MM.1S (cell line): ENCODE measurements around the gene ZNF710.
A peak's percentile ranks its signal among the peaks of the same experiment; 100 is the strongest.

Experiments
- DNase-seq: peaks from one replicate; pipeline ENCODE4 v3.0.0-alpha.2; 2015
- H2AFZ ChIP-seq: fragments of 300-600 bp; sonication (generic); 2 replicates; pipeline ENCODE4 v1.6.0; 2016; ENCODE audit warnings: antibody characterized with exemption, low read length
- H3F3A ChIP-seq: fragments of 300-600 bp; sonication (generic); 2 replicates; pipeline ENCODE4 v1.6.1; 2016; ENCODE audit warnings: mild to moderate bottlenecking, antibody characterized with exemption, low read length, moderate library complexity, mixed read lengths; ENCODE audit not compliant: insufficient read depth
- H3K27ac ChIP-seq: fragments of 300-600 bp; sonication (generic); 2 replicates; pipeline ENCODE4 v1.5.1; 2016; ENCODE audit warnings: mild to moderate bottlenecking, low read length
- H3K27me3 ChIP-seq: fragments of 300-600 bp; sonication (generic); replicated peaks from 2 replicates; pipeline ENCODE4 v1.6.0; 2016; ENCODE audit warnings: low read length; ENCODE audit not compliant: insufficient read depth
- H3K36me3 ChIP-seq: fragments of 300-600 bp; sonication (generic); replicated peaks from 2 replicates; pipeline ENCODE4 v1.6.1; 2016; ENCODE audit warnings: mild to moderate bottlenecking, low read length, mixed read lengths; ENCODE audit not compliant: insufficient read depth
- H3K4me1 ChIP-seq: fragments of 300-600 bp; sonication (generic); 2 replicates; pipeline ENCODE4 v1.6.1; 2016; ENCODE audit warnings: low read length, mixed read lengths
- H3K4me2 ChIP-seq: fragments of 300-600 bp; sonication (generic); 2 replicates; pipeline ENCODE4 v1.6.0; 2016; ENCODE audit warnings: low read depth, low read length
- H3K4me3 ChIP-seq: fragments of 300-600 bp; sonication (generic); 2 replicates; pipeline ENCODE4 v1.5.1; 2016; ENCODE audit warnings: low read length, mixed read lengths
- H3K79me2 ChIP-seq: fragments of 300-600 bp; sonication (generic); 2 replicates; pipeline ENCODE4 v1.6.1; 2016; ENCODE audit warnings: mixed run types, low read length, mixed read lengths
- H3K9ac ChIP-seq: fragments of 300-600 bp; sonication (generic); 2 replicates; pipeline ENCODE4 v1.6.1; 2016; ENCODE audit warnings: low read length, mixed read lengths
- H3K9me2 ChIP-seq: fragments of 300-600 bp; sonication (generic); replicated peaks from 2 replicates; pipeline ENCODE4 v1.6.1; 2016; ENCODE audit warnings: mild to moderate bottlenecking, low read length, mixed read lengths; ENCODE audit not compliant: insufficient read depth
- H3K9me3 ChIP-seq: fragments of 300-600 bp; sonication (generic); replicated peaks from 2 replicates; pipeline ENCODE4 v1.6.1; 2016; ENCODE audit warnings: mild to moderate bottlenecking, low read length, mixed read lengths; ENCODE audit not compliant: insufficient read depth
- H4K20me1 ChIP-seq: fragments of 300-600 bp; sonication (generic); 2 replicates; pipeline ENCODE4 v1.6.1; 2016; ENCODE audit warnings: mild to moderate bottlenecking, low read length, moderate library complexity, mixed read lengths; ENCODE audit not compliant: insufficient read depth
- EZH2 ChIP-seq: fragments of 300-600 bp; sonication (generic); optimal IDR thresholded peaks from 2 replicates; pipeline ENCODE3; 2017; ENCODE audit warnings: low read depth, mild to moderate bottlenecking, antibody characterized with exemption, low read length, mixed read lengths
- EZH2phosphoT487 ChIP-seq: fragments of 300-600 bp; sonication (generic); IDR thresholded peaks from 2 replicates; pipeline ENCODE4 v1.6.1; 2018; ENCODE audit warnings: antibody characterized with exemption, low read length
- TF ChIP-seq, protein P1 (sequence below): fragments of 300-600 bp; sonication (generic); IDR thresholded peaks from 2 replicates; pipeline ENCODE4 v1.5.1; 2016; ENCODE audit warnings: antibody characterized with exemption, low read length, mixed read lengths

ZNF710 gene

DNA sequence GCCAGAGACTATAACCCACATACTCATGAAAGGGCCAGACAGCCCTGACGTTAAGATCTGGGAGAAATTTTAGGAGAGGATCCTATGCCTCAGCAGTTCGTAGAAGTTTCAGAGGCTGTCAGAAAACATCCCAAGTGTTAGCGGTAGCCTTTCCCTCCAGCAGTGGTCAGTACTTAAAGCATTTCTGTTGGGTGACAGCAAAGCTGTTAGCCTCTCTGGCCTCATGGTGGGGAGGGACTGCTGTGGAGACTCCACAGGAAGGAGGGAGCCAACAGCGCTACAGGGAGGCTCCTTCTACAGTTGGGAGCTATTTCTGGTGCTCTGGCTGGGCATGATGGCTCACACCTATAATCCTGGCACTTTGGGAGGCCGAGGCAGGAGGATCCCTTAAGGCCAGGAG lies 73.8 kb downstream of the ZNF710 start:
- Histone ChIP-seq H3K9me2 (no peaks in the 10 kb centered on the region), H3K4me3 (peak overlapping the region; percentile 12; the same call in 1 of the 2 replicates), H3K36me3 (no peaks in the 10 kb centered on the region), H3K9ac (peak overlapping the region; percentile 76), H3F3A (peaks cover 64% of the 10 kb centered on the region), H2AFZ (no peak overlapping the region), H3K9me3 (no peaks in the 10 kb centered on the region), H3K4me1 (peaks cover 64% of the 10 kb centered on the region), H3K27ac (peak overlapping the region; percentile 97), H4K20me1 (no peaks in the 10 kb centered on the region), H3K4me2 (peak overlapping the region; percentile 74), H3K79me2 (peaks cover 12% of the 10 kb centered on the region; the same call in 1 of the 2 replicates), H3K27me3 (no peaks in the 10 kb centered on the region)
- TF ChIP-seq, protein P1, sequence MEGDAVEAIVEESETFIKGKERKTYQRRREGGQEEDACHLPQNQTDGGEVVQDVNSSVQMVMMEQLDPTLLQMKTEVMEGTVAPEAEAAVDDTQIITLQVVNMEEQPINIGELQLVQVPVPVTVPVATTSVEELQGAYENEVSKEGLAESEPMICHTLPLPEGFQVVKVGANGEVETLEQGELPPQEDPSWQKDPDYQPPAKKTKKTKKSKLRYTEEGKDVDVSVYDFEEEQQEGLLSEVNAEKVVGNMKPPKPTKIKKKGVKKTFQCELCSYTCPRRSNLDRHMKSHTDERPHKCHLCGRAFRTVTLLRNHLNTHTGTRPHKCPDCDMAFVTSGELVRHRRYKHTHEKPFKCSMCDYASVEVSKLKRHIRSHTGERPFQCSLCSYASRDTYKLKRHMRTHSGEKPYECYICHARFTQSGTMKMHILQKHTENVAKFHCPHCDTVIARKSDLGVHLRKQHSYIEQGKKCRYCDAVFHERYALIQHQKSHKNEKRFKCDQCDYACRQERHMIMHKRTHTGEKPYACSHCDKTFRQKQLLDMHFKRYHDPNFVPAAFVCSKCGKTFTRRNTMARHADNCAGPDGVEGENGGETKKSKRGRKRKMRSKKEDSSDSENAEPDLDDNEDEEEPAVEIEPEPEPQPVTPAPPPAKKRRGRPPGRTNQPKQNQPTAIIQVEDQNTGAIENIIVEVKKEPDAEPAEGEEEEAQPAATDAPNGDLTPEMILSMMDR = no peak
- no peak for TF ChIP-seq EZH2phosphoT487
- TF ChIP-seq EZH2 = no peak
- peak; percentile 17 for DNase-seq

DNA sequence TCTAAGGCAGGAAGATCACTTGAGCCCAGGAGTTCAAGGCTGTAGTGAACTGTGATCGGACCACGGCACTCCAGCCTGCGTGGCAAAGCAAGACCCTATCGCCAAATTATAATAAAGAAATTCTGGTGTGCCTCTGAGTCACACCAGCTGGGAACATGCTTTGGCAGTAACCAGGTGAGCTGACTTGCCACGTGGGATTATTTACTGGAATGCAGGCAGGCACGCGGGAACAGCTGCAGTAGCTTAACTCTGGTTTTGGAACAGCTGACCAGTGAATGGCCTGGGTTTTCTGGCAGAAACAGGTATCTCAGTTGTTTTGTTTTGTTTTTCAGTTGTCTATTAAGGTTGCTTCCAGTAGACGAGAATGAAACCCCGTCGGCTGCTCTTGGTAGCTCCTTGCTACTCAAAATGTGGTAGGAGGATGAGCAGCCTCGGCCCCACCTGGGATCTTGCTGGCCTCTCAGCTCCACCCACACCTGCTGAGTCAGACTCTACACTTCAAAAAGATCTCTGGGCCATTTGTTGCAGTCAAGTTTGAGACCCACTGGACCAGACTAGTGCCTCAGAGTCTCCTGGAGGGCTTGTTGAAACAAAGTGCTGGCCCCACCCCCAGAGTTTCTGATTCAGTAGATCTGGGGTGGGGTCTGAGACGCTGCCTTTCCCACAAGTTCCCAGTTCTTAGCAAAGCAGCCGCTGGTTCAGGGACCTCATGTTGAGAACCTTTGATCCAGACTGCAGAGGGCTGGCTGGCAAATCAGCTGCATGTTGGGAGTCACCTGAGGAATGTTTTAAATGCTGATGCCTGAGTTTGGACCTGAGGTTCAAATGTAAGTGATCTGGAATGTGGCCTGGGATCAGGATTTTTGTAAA lies 74.5 kb downstream of the ZNF710 start:
- Histone ChIP-seq H3F3A (peaks cover 57% of the 10 kb centered on the region), H3K27ac (peak overlapping the region; percentile 97), H3K4me3 (peak overlapping the region; percentile 15; the same call in 1 of the 2 replicates), H3K4me1 (peaks cover 57% of the 10 kb centered on the region), H3K36me3 (no peaks in the 10 kb centered on the region), H2AFZ (no peak overlapping the region), H3K9me3 (no peaks in the 10 kb centered on the region), H3K79me2 (peaks cover 12% of the 10 kb centered on the region; the same call in 1 of the 2 replicates), H3K9me2 (no peaks in the 10 kb centered on the region), H3K9ac (peak overlapping the region; percentile 76), H3K27me3 (no peaks in the 10 kb centered on the region), H3K4me2 (peak overlapping the region; percentile 74), H4K20me1 (no peaks in the 10 kb centered on the region)
- TF ChIP-seq EZH2 (no peak), EZH2phosphoT487 (no peak)
- DNase-seq = peak; percentile 98

DNA sequence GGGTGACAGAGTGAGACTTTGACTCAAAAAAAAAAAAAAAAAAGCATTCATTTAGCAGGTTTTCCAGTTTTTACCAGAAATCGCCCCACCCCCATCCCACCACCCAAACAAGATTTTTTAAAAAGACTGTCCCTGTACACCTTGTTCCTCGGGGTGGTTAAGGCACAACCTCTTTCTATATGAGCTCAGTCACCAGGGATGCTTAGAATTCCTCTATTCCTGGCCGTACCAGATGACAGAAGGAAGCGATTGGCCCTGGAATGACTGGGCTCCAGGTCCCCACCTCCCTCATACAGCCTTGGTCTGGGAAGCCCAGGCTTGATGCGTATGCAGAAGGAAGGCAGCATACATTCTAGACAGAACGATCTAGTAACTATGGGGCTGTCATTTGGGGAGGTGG lies 75.6 kb downstream of the ZNF710 start:
- Histone ChIP-seq H3K36me3 (no peaks in the 10 kb centered on the region), H3K4me2 (peak overlapping the region; percentile 64; the same call in 1 of the 2 replicates), H2AFZ (no peak overlapping the region), H3K9me2 (no peaks in the 10 kb centered on the region), H3K9me3 (no peaks in the 10 kb centered on the region), H3K27me3 (no peaks in the 10 kb centered on the region), H3K4me1 (peaks cover 48% of the 10 kb centered on the region), H3K9ac (no peak overlapping the region), H3K4me3 (no peak overlapping the region), H3K27ac (peak overlapping the region; percentile 97; the same call in 1 of the 2 replicates), H3F3A (peaks cover 51% of the 10 kb centered on the region), H3K79me2 (peaks cover 17% of the 10 kb centered on the region; the same call in 1 of the 2 replicates), H4K20me1 (no peaks in the 10 kb centered on the region)
- TF ChIP-seq EZH2 (no peak), EZH2phosphoT487 (no peak)
- TF ChIP-seq, protein P1 = no peak
- no peak for DNase-seq

DNA sequence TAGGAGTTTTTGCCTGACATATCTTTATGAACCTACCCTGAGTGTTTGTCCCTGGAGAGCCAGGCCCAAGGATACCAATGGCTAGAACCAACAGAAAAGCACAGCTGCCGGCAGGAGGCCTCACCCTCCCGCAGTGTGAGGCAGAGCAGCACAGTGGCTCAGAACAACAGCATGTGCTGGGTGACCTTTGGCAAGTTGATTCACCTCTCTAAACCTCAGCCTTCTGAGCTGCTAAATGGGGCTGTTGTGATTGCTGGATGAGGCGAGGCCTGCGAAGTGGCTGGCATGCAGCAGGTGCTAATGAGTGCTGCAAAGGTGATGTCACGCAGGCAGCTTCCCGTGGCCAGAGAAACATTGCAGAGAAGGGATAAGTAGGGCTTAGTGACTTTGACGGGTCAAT lies 77.8 kb downstream of the ZNF710 start:
- Histone ChIP-seq H3K4me1 (peaks cover 40% of the 10 kb centered on the region), H3K9ac (no peak overlapping the region), H3K9me3 (no peaks in the 10 kb centered on the region), H3F3A (peaks cover 36% of the 10 kb centered on the region), H3K79me2 (peaks cover 16% of the 10 kb centered on the region; the same call in 1 of the 2 replicates), H2AFZ (no peak overlapping the region), H3K4me3 (no peak overlapping the region), H3K4me2 (no peak overlapping the region), H3K27ac (no peak overlapping the region), H3K27me3 (no peaks in the 10 kb centered on the region), H3K9me2 (no peaks in the 10 kb centered on the region), H3K36me3 (no peaks in the 10 kb centered on the region), H4K20me1 (no peaks in the 10 kb centered on the region)
- TF ChIP-seq, protein P1 = no peak
- TF ChIP-seq EZH2 (no peak), EZH2phosphoT487 (no peak)
- DNase-seq = no peak
